A673 (cell line): ENCODE results near the gene MS4A4A. TPM values are rescaled to one million over a fixed set of nuclear protein-coding genes. Genes with fewer than 3 reads are reported as not detected.

Experiments used
- BruUV-seq: library from RNA; stranded (reverse); fragments of 400-500 nt; replicated peaks from 2 replicates; lab custom pipeline; 2021; lab: Mats Ljungman, UMichigan
- CTCF ChIA-PET: fragments of 300-600 bp; sonication (Branson Sonifier 250); formaldehyde crosslinking; loops from one replicate; lab custom pipeline; 2022; ENCODE audit warnings: antibody characterized with exemption; lab: Charles Lee
- POLR2A ChIA-PET: fragments of 300-600 bp; sonication (Branson Sonifier 250); formaldehyde crosslinking; loops from one replicate; lab custom pipeline; 2022; ENCODE audit warnings: antibody characterized with exemption; ENCODE audit not compliant: low non-redundant PET; lab: Charles Lee
- DNase-seq: peaks from one replicate; pipeline ENCODE4 v3.0.0-alpha.2; 2015; ENCODE audit warnings: low spot score
- H3K27ac ChIP-seq: fragments of 200-600 bp; sonication (generic); 2 replicates; pipeline ENCODE4 v1.5.1; 2016; ENCODE audit warnings: mixed run types, low read depth, mild to moderate bottlenecking, mixed read lengths, antibody characterized with exemption, low read length; ENCODE audit not compliant: poor library complexity, severe bottlenecking
- H3K27me3 ChIP-seq: fragments of 200-600 bp; sonication (generic); replicated peaks from 2 replicates; pipeline ENCODE4 v1.6.1; 2017; ENCODE audit warnings: mixed run types, low read depth, mild to moderate bottlenecking, mixed read lengths, antibody characterized with exemption, low read length; ENCODE audit not compliant: insufficient read depth, poor library complexity
- H3K36me3 ChIP-seq: fragments of 200-600 bp; sonication (generic); 2 replicates; pipeline ENCODE4 v1.6.1; 2016; ENCODE audit warnings: mixed run types, mild to moderate bottlenecking, mixed read lengths, antibody characterized with exemption, low read length; ENCODE audit not compliant: insufficient read depth, poor library complexity, severe bottlenecking
- H3K4me1 ChIP-seq: fragments of 200-600 bp; sonication (generic); 2 replicates; pipeline ENCODE4 v1.6.1; 2017; ENCODE audit warnings: mixed run types, mild to moderate bottlenecking, mixed read lengths, antibody characterized with exemption, low read length; ENCODE audit not compliant: insufficient read depth, poor library complexity, severe bottlenecking
- H3K4me3 ChIP-seq: fragments of 200-600 bp; sonication (generic); 2 replicates; pipeline ENCODE4 v1.5.1; 2016; ENCODE audit warnings: low read depth, mixed run types, mild to moderate bottlenecking, mixed read lengths, low read length; ENCODE audit not compliant: poor library complexity, severe bottlenecking
- H3K9me3 ChIP-seq: fragments of 200-600 bp; sonication (generic); 2 replicates; pipeline ENCODE4 v1.6.1; 2016; ENCODE audit warnings: mixed run types, low read depth, mild to moderate bottlenecking, mixed read lengths, antibody characterized with exemption, low read length; ENCODE audit not compliant: poor library complexity, severe bottlenecking
- CTCF ChIP-seq: fragments of 300-800, 200-600 bp; sonication (generic); conservative IDR thresholded peaks from 2 replicates; pipeline ENCODE4 v1.5.1; 2017; ENCODE audit warnings: low read depth, mild to moderate bottlenecking, antibody characterized with exemption, low read length, moderate library complexity, mixed read lengths
- EZH2 ChIP-seq: fragments of 200-600 bp; sonication (generic); IDR thresholded peaks from 2 replicates; pipeline ENCODE4 v1.6.1; 2017; ENCODE audit warnings: borderline replicate concordance, low read depth, mild to moderate bottlenecking, mixed read lengths, antibody characterized with exemption, low read length; ENCODE audit not compliant: poor library complexity, severe bottlenecking
- intact Hi-C: fragments of 100-400 bp; cut with micrococcal nuclease; formaldehyde crosslinking; loops from one replicate; pipeline ENCODE4 v1.10.0; 2022; ENCODE audit not compliant: unreplicated experiment
- total RNA-seq: library from RNA; stranded (reverse); gene quantifications from 2 replicates; pipeline ENCODE4 v1.2.3, GENCODE V29; 2021

Gene MS4A4A
- total RNA-seq, 1 experiment from 2014 or later = not detected

- Histone ChIP-seq H3K27me3 (no peaks in the 10 kb centered on the region), H3K9me3 (no peaks in the 10 kb centered on the region), H3K27ac (no peak overlapping the region), H3K4me3 (no peak overlapping the region), H3K4me1 (no peaks in the 10 kb centered on the region), H3K36me3 (no peaks in the 10 kb centered on the region)
- no TSS peak for BruUV-seq
- CTCF ChIA-PET = no interaction called here
- TF ChIP-seq EZH2 (no peak), CTCF (no peak)
- intact Hi-C loops = loop anchor here (10.0 kb wide), 1 partner anchor 514 kb away; no protein-coding TSS in a partner anchor
- DNase-seq = no peak
- POLR2A ChIA-PET = no interaction called here
Observed at GRCh38 chr11:60261014-60261413, 19.5 kb upstream of the MS4A4A start.

GRCh38 chr11:60263402-60263801 lies 17.1 kb upstream of the MS4A4A start:
- no peaks in the 10 kb centered on the region for H3K4me1 ChIP-seq
- H3K9me3 ChIP-seq = no peaks in the 10 kb centered on the region
- TF ChIP-seq CTCF = no peak
- no peaks in the 10 kb centered on the region for H3K36me3 ChIP-seq
- no peak overlapping the region for H3K4me3 ChIP-seq
- H3K27me3 ChIP-seq = peaks cover 9% of the 10 kb centered on the region
- H3K27ac ChIP-seq = no peak overlapping the region
- intact Hi-C loops = loop anchor here (10.0 kb wide), 1 partner anchor 511 kb away; no protein-coding TSS in a partner anchor
- ChIA-PET POLR2A (no interaction called here), CTCF (no interaction called here)
- DNase-seq = no peak
- BruUV-seq = no TSS peak

- no peak for DNase-seq
- Histone ChIP-seq H3K4me3 (no peak overlapping the region), H3K27ac (no peak overlapping the region), H3K9me3 (no peaks in the 10 kb centered on the region), H3K36me3 (no peaks in the 10 kb centered on the region), H3K4me1 (no peaks in the 10 kb centered on the region), H3K27me3 (peaks cover 14% of the 10 kb centered on the region)
- ChIA-PET POLR2A (no interaction called here), CTCF (no interaction called here)
- BruUV-seq = no TSS peak
- no peak for TF ChIP-seq CTCF
- TF ChIP-seq EZH2 = no peak
- intact Hi-C loops = loop anchor here (5.0 to 10.0 kb wide), 4 partner anchors 78 to 510 kb away; no protein-coding TSS in a partner anchor
Observed at GRCh38 chr11:60264644-60265043, 15.8 kb upstream of the MS4A4A start.
